OCI-LY7 (cell line): ENCODE data around the gene TRIM40.

ENCODE experiments used
- EZH2phosphoT487 ChIP-seq: fragments of 200-600 bp; sonication (generic); IDR thresholded peaks from 2 replicates; pipeline ENCODE4 v1.6.1; 2018; ENCODE audit warnings: low read depth, borderline replicate concordance, mild to moderate bottlenecking, mixed run types, antibody characterized with exemption, low read length, moderate library complexity, mixed read lengths
- TF ChIP-seq, protein P1 (sequence below): fragments of 200-600 bp; sonication (generic); conservative IDR thresholded peaks from 2 replicates; pipeline ENCODE4 v1.5.1; 2014; ENCODE audit warnings: mild to moderate bottlenecking, antibody characterized with exemption, low read length, moderate library complexity, mixed read lengths

DNA sequence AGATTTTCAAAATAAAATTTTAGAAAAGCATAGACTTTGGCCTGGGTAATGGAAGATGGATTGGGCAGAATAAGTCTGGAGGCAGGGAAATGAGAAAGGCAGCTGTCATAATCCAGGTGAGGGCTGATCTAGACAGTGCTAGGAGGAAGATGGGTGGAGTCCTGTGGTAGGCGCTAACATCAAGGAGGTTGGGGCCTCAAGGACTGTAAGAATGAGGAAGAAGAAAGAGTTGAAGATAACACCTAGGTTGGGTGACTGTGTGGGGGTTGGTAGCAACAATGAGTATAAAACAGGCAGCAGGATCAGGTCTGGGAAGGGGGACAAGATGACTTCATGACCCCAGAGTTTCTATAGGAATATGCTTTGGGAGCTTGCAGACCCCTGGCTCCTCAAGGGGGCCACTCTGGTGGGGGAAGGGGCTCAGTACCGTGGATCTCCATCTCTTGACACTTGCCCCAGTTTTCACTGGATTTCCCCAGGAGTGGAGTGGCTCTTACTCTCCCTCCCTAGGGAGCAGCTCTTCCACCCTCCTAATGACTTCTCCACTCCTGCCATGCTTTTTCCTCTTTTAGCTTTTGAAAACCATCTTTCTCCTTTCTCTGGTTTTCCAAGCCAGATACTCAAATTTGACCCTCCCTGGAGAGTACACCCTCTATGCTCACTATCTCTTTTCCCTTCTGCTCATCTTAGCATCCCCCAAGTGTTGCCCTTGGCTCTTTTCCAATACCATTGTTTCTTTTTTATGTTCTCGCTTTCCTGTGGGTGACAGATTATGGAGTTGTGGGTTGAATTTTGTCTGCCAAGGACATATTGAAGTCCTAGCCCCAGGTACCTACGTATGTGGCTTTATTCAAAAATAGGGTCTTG lies 37.8 kb upstream of the TRIM40 start:
- TF ChIP-seq, protein P1, sequence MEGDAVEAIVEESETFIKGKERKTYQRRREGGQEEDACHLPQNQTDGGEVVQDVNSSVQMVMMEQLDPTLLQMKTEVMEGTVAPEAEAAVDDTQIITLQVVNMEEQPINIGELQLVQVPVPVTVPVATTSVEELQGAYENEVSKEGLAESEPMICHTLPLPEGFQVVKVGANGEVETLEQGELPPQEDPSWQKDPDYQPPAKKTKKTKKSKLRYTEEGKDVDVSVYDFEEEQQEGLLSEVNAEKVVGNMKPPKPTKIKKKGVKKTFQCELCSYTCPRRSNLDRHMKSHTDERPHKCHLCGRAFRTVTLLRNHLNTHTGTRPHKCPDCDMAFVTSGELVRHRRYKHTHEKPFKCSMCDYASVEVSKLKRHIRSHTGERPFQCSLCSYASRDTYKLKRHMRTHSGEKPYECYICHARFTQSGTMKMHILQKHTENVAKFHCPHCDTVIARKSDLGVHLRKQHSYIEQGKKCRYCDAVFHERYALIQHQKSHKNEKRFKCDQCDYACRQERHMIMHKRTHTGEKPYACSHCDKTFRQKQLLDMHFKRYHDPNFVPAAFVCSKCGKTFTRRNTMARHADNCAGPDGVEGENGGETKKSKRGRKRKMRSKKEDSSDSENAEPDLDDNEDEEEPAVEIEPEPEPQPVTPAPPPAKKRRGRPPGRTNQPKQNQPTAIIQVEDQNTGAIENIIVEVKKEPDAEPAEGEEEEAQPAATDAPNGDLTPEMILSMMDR = no peak
- no peak for TF ChIP-seq EZH2phosphoT487
